Neural progenitor cell (in vitro differentiated cells): Measurements from ENCODE around the gene ELSPBP1. TPM values are rescaled to one million over a fixed set of nuclear protein-coding genes. Genes with fewer than 3 reads are reported as not detected.

Experiments used
- DNase-seq: peaks from one replicate; pipeline ENCODE4 v3.0.0-alpha.2; 2016; ENCODE audit warnings: low spot score
- H2AFZ ChIP-seq: fragments of 200-600 bp; sonication (generic); replicated peaks from 2 replicates; pipeline ENCODE4 v1.6.1; 2016; ENCODE audit warnings: antibody characterized with exemption
- H3F3A ChIP-seq: fragments of 200-600 bp; sonication (generic); 2 replicates; pipeline ENCODE4 v1.6.1; 2016; ENCODE audit warnings: antibody characterized with exemption, low read depth
- H3K27ac ChIP-seq: fragments of 200-600 bp; sonication (generic); 2 replicates; pipeline ENCODE4 v1.5.1; 2016; ENCODE audit warnings: mild to moderate bottlenecking
- H3K27me3 ChIP-seq: fragments of 200-600 bp; sonication (generic); 2 replicates; pipeline ENCODE4 v1.6.1; 2016; ENCODE audit warnings: mild to moderate bottlenecking, moderate library complexity
- H3K36me3 ChIP-seq: fragments of 200-600 bp; sonication (generic); 2 replicates; pipeline ENCODE4 v1.5.1; 2016
- H3K4me1 ChIP-seq: fragments of 200-600 bp; sonication (generic); 2 replicates; pipeline ENCODE4 v1.6.1; 2016; ENCODE audit warnings: mixed run types
- H3K4me2 ChIP-seq: fragments of 200-600 bp; sonication (generic); 2 replicates; pipeline ENCODE4 v1.6.1; 2016
- H3K4me3 ChIP-seq: fragments of 200-600 bp; sonication (generic); 2 replicates; pipeline ENCODE4 v1.5.1; 2016
- H3K79me2 ChIP-seq: fragments of 200-600 bp; sonication (generic); 2 replicates; pipeline ENCODE4 v1.6.1; 2016; ENCODE audit warnings: low read depth
- H3K9ac ChIP-seq: fragments of 200-600 bp; sonication (generic); 2 replicates; pipeline ENCODE4 v1.6.1; 2016
- H3K9me3 ChIP-seq: fragments of 200-600 bp; sonication (generic); 2 replicates; pipeline ENCODE4 v1.5.1; 2016; ENCODE audit warnings: low read depth
- H4K20me1 ChIP-seq: fragments of 200-600 bp; sonication (generic); 2 replicates; pipeline ENCODE4 v1.6.1; 2016; ENCODE audit warnings: low read depth
- H3K27ac Mint-ChIP-seq: 3 replicates; pipeline ENCODE4 v1.8.0; 2021; ENCODE audit warnings: mixed read lengths
- H3K27me3 Mint-ChIP-seq: 2 replicates; pipeline ENCODE4 v1.8.0; 2022; ENCODE audit warnings: low read depth, mild to moderate bottlenecking, inconsistent platforms, moderate library complexity, mixed read lengths; ENCODE audit not compliant: insufficient read depth
- H3K36me3 Mint-ChIP-seq: 3 replicates; pipeline ENCODE4 v1.8.0; 2021; ENCODE audit warnings: mixed read lengths
- H3K4me1 Mint-ChIP-seq: 3 replicates; pipeline ENCODE4 v1.8.0; 2021; ENCODE audit warnings: mixed read lengths
- H3K4me3 Mint-ChIP-seq: 3 replicates; pipeline ENCODE4 v1.8.0; 2021; ENCODE audit warnings: mild to moderate bottlenecking, moderate library complexity, mixed read lengths
- H3K9me3 Mint-ChIP-seq: 3 replicates; pipeline ENCODE4 v1.8.0; 2020; ENCODE audit warnings: mixed read lengths
- CTCF ChIP-seq: fragments of 200-600 bp; sonication (generic); IDR thresholded peaks from 2 replicates; pipeline ENCODE4 v1.5.1; 2017; ENCODE audit warnings: antibody characterized with exemption, mild to moderate bottlenecking
- EZH2 ChIP-seq: fragments of 200-600 bp; sonication (generic); IDR thresholded peaks from 2 replicates; pipeline ENCODE4 v1.6.1; 2017; ENCODE audit warnings: antibody characterized with exemption, mild to moderate bottlenecking, moderate library complexity
- EZH2phosphoT487 ChIP-seq: fragments of 200-600 bp; sonication (generic); IDR thresholded peaks from 2 replicates; pipeline ENCODE4 v1.6.1; 2017; ENCODE audit warnings: antibody characterized with exemption
- total RNA-seq: library from RNA; depleted of rRNA; stranded (reverse); fragments of >200 nt; gene quantifications from 2 replicates; pipeline ENCODE4 v1.2.3, GENCODE V29; 2015; ENCODE audit warnings: low replicate concordance

ELSPBP1 gene
- total RNA-seq, 1 donor from 2014 or later = not detected

DNA sequence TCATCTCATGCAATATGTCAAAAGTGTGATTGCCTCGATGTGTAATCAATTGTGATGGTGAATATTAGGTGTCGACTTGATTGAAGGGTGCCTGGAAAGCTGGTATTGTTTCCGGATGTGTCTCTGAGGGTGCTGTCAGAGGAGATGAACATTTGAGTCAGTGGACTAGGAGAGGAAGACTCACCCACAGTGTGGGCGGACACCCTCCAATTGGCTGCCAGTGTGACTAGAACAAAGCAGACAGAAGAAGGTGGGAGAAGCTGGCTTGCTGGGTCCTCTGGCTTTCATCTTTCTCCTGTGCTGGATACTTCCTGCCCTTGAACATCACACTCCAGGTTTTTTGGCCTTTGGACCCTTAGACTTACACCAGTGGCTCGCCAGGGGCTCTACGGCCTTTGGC is 64.9 kb downstream of the ELSPBP1 start:
- peak overlapping the region; percentile 90 for H3K27ac Mint-ChIP-seq
- peaks cover 2% of the 10 kb centered on the region for H3K4me1 Mint-ChIP-seq
- H3K27ac ChIP-seq = no peak overlapping the region
- H3K4me3 Mint-ChIP-seq = no peak overlapping the region
- no peak overlapping the region for H3K9ac ChIP-seq
- no peaks in the 10 kb centered on the region for H3K27me3 ChIP-seq
- no peaks in the 10 kb centered on the region for H3K4me1 ChIP-seq
- TF ChIP-seq EZH2phosphoT487 (no peak), EZH2 (no peak), CTCF (no peak)
- H3K36me3 ChIP-seq = no peaks in the 10 kb centered on the region
- no peaks in the 10 kb centered on the region for H3K27me3 Mint-ChIP-seq
- no peaks in the 10 kb centered on the region for H4K20me1 ChIP-seq
- peaks cover 2% of the 10 kb centered on the region for H3K9me3 Mint-ChIP-seq
- no peaks in the 10 kb centered on the region for H3K36me3 Mint-ChIP-seq
- H3K4me3 ChIP-seq = no peak overlapping the region
- H3K4me2 ChIP-seq = no peak overlapping the region
- no peaks in the 10 kb centered on the region for H3F3A ChIP-seq
- no peaks in the 10 kb centered on the region for H3K9me3 ChIP-seq
- H3K79me2 ChIP-seq = no peaks in the 10 kb centered on the region
- no peak for DNase-seq
- H2AFZ ChIP-seq = no peak overlapping the region

GRCh38 chr19:48060381-48060780 is 65.9 kb downstream of the ELSPBP1 start:
- TF ChIP-seq EZH2phosphoT487 = no peak
- TF ChIP-seq CTCF = no peak
- TF ChIP-seq EZH2 = no peak
- Mint-ChIP-seq H3K27me3 (no peaks in the 10 kb centered on the region), H3K9me3 (peaks cover 4% of the 10 kb centered on the region), H3K36me3 (no peaks in the 10 kb centered on the region), H3K27ac (no peak overlapping the region), H3K4me1 (peaks cover 2% of the 10 kb centered on the region), H3K4me3 (no peak overlapping the region)
- Histone ChIP-seq H3F3A (no peaks in the 10 kb centered on the region), H3K27me3 (no peaks in the 10 kb centered on the region), H3K27ac (no peak overlapping the region), H3K36me3 (no peaks in the 10 kb centered on the region), H4K20me1 (no peaks in the 10 kb centered on the region), H3K9ac (no peak overlapping the region), H2AFZ (no peak overlapping the region), H3K4me2 (no peak overlapping the region), H3K9me3 (no peaks in the 10 kb centered on the region), H3K79me2 (no peaks in the 10 kb centered on the region), H3K4me3 (no peak overlapping the region), H3K4me1 (no peaks in the 10 kb centered on the region)
- no peak for DNase-seq

DNA sequence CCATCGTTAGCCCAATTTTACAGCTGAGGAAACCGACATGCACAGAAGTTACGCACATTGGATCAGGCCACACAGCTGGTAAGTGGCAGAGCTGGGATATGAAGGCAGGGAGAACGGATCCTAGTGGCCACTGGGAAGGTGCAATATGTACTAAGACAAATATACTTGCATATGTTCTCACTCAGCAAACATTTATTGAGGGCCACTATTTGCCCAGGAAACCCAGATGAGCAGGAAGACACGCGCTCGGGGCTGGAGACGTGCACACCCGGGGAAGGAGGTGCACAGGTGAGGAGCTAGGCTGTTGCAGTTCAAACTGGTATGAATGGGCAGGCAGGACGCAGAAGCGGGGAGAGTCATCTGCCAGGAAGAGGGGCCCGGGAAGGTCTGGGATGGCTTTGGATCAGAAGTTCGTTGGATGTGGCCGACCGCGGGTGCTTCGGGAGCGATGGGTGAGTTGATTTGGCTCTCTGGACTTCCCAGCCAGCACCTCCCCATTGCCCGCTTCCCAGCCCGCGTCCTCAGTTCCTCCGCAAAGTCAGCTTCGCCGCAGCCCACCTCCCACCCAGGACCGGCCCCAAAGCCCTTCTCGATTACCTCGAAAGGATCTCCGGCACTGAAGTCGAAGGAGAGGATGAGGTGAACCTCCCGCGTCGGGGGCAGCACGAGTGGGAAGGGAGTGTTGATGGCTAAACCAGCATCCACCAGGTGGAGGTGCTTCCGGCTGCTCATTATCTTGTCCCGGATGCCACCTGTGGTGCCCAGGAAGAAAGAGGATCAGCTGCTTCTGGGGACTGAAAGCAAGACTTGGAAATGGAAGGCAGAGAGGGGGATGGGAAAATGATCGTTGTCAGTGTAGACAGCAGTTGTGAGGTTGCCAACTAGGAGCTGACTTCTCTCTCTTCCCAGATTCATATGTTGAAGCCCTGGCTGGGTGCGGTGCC is 67.2 kb downstream of the ELSPBP1 start:
- Histone ChIP-seq H3K27ac (no peak overlapping the region), H3K27me3 (no peaks in the 10 kb centered on the region), H3K36me3 (no peaks in the 10 kb centered on the region), H3K4me1 (no peaks in the 10 kb centered on the region), H3F3A (no peaks in the 10 kb centered on the region), H3K4me2 (no peak overlapping the region), H3K9me3 (no peaks in the 10 kb centered on the region), H4K20me1 (no peaks in the 10 kb centered on the region), H3K4me3 (no peak overlapping the region), H2AFZ (peak overlapping the region; percentile 10), H3K79me2 (no peaks in the 10 kb centered on the region), H3K9ac (no peak overlapping the region)
- H3K4me3 Mint-ChIP-seq = no peak overlapping the region
- no peak for TF ChIP-seq EZH2
- TF ChIP-seq EZH2phosphoT487 = no peak
- no peak for TF ChIP-seq CTCF
- no peak for DNase-seq
- peaks cover 2% of the 10 kb centered on the region for H3K4me1 Mint-ChIP-seq
- H3K27me3 Mint-ChIP-seq = peaks cover 3% of the 10 kb centered on the region
- no peaks in the 10 kb centered on the region for H3K36me3 Mint-ChIP-seq
- H3K27ac Mint-ChIP-seq = no peak overlapping the region
- peaks cover 4% of the 10 kb centered on the region for H3K9me3 Mint-ChIP-seq
